H1 (cell line): ENCODE results near the gene ARHGAP6.

ENCODE experiments used
- ASH2L ChIP-seq: fragments of 200-600, 300-600 bp; sonication (generic); IDR thresholded peaks from one replicate; pipeline ENCODE4 v1.7.1; 2017; ENCODE audit warnings: low read length
- ATF2 ChIP-seq: IDR thresholded peaks from 2 replicates; pipeline ENCODE4 v1.6.1; 2012; ENCODE audit warnings: low read length, inconsistent platforms
- HDAC2 ChIP-seq, 2 experiments: fragments of 300-600 bp in 1 of 2; sonication (generic) in 1 of 2; IDR thresholded peaks; 2 replicates each; pipeline ENCODE4 v1.6.1; 2011 to 2012; ENCODE audit warnings: low read depth in 2 of 2, low read length in 2 of 2, mild to moderate bottlenecking in 2 of 2, moderate library complexity in 2 of 2, borderline replicate concordance in 1 of 2, inconsistent platforms in 1 of 2
- TEAD4 ChIP-seq: IDR thresholded peaks from 2 replicates; pipeline ENCODE4 v1.6.1; 2012; ENCODE audit warnings: low read depth, low read length, inconsistent platforms, mixed read lengths
- TF ChIP-seq, protein P1 (sequence below), 3 experiments: IDR thresholded peaks; 1 replicate in 2 of 3; 2 replicates in 1 of 3; pipeline versions ENCODE4 v1.5.1 to v1.6.1; 2011; ENCODE audit warnings: low read length in 3 of 3, mild to moderate bottlenecking in 3 of 3, inconsistent platforms in 2 of 3, low read depth in 1 of 3, moderate library complexity in 1 of 3; ENCODE audit not compliant: insufficient read depth in 1 of 3; ENCODE audit errors: control extremely low read depth in 1 of 3

DNA sequence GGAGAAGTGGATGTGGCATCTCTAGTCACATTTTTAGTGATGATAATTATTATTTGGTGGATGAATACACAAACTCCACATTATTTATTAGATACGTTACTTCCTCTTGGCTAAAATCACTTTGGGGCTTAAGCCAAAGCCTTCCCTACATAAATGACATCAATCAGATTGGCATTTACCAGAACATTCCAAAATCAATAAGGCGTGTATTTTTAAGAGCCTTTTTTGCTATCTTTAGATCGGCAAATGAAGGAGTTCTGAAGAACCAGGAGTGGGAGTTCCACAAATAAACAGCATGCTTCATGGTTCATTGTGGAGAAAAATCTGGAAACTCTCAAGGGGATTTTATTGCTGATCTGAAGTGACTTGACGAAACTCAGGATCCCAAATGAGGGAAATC is 282.8 kb downstream of the ARHGAP6 start:
- TF ChIP-seq ASH2L: no peak
- no peak for TF ChIP-seq HDAC2 (IDR thresholded peaks at IDR 0.05; ENCODE audit: borderline replicate concordance in 1 of 2, low read depth in 2 of 2, low read length in 2 of 2)
- TF ChIP-seq, protein P1, sequence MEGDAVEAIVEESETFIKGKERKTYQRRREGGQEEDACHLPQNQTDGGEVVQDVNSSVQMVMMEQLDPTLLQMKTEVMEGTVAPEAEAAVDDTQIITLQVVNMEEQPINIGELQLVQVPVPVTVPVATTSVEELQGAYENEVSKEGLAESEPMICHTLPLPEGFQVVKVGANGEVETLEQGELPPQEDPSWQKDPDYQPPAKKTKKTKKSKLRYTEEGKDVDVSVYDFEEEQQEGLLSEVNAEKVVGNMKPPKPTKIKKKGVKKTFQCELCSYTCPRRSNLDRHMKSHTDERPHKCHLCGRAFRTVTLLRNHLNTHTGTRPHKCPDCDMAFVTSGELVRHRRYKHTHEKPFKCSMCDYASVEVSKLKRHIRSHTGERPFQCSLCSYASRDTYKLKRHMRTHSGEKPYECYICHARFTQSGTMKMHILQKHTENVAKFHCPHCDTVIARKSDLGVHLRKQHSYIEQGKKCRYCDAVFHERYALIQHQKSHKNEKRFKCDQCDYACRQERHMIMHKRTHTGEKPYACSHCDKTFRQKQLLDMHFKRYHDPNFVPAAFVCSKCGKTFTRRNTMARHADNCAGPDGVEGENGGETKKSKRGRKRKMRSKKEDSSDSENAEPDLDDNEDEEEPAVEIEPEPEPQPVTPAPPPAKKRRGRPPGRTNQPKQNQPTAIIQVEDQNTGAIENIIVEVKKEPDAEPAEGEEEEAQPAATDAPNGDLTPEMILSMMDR (IDR thresholded peaks at IDR 0.05; ENCODE audit: control extremely low read depth in 1 of 3, insufficient read depth in 1 of 3, low read depth in 1 of 3, low read length in 3 of 3): no peak
- TF ChIP-seq ATF2: no peak
- TF ChIP-seq TEAD4: no peak
